Measurements from ENCODE around the gene ALPK3. TPM values are rescaled to one million over a fixed set of nuclear protein-coding genes. Genes with fewer than 3 reads are reported as not detected.

ALPK3 gene
- polyA plus RNA-seq, 1 donor from 2014 or later = not detected

GRCh38 chr15:84788500-84788899, 28.7 kb upstream of the ALPK3 start (continued):
- no peak for TF ChIP-seq EZH2 (IDR thresholded peaks at IDR 0.05; ENCODE audit: borderline replicate concordance, insufficient read depth, low read length, poor library complexity, severe bottlenecking)
- no peak for TF ChIP-seq TAF1 (IDR thresholded peaks at IDR 0.05; ENCODE audit: low read depth)
- no peak for TF ChIP-seq RAD21 (conservative IDR thresholded peaks at IDR 0.05)

DNA sequence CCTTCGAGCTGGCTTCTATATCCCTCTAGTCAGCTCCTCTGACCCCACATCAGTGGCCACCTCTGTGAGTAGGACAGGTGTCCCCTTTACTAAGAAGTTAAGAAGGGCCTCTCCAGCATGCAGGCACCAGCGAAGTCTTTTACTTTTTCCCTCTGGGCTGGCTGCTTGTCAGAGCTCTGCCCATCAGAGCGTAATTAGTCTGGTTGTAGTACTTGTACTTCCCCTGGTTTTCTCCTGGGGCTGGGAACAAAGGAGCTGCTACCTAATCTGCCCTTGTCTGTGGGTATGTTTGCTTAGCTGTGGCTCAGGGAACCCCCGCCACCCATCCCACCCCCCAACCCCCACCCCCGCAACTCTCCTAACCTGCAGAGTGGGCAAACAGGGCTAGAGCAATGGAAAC, 27.4 kb upstream of the ALPK3 start:
- H4K20me1 ChIP-seq (ENCODE audit: insufficient read depth) = no peaks in the 10 kb centered on the region
- H3K79me2 ChIP-seq (replicated peaks; ENCODE audit: insufficient read depth, low read length) = no peaks in the 10 kb centered on the region

More for the DNA sequence above, 27.4 kb upstream of the ALPK3 start:
- H3F3A ChIP-seq (ENCODE audit: insufficient read depth, low read length, poor library complexity, severe bottlenecking) = no peaks in the 10 kb centered on the region
- no peaks in the 10 kb centered on the region for H3K27me3 ChIP-seq (ENCODE audit: insufficient read depth, low read depth, low read length)
- no peak overlapping the region for H3K4me2 ChIP-seq (ENCODE audit: low read length)
- no peak overlapping the region for H3K9ac ChIP-seq (ENCODE audit: low read length)
- H3K36me3 ChIP-seq (ENCODE audit: insufficient read depth, low read length) = peaks cover 3% of the 10 kb centered on the region
- TF ChIP-seq TAF1 (IDR thresholded peaks at IDR 0.05; ENCODE audit: low read depth) (no peak), EP300 (conservative IDR thresholded peaks at IDR 0.05; ENCODE audit: poor library complexity, severe bottlenecking) (no peak), RAD21 (conservative IDR thresholded peaks at IDR 0.05) (no peak), POLR2AphosphoS5 (IDR thresholded peaks at IDR 0.05) (no peak), EZH2 (IDR thresholded peaks at IDR 0.05; ENCODE audit: borderline replicate concordance, insufficient read depth, low read length, poor library complexity, severe bottlenecking) (no peak), REST (IDR thresholded peaks at IDR 0.05; ENCODE audit: borderline replicate concordance) (no peak), SMC3 (conservative IDR thresholded peaks at IDR 0.05; ENCODE audit: poor library complexity) (no peak), MXI1 (conservative IDR thresholded peaks at IDR 0.05; ENCODE audit: poor library complexity, severe bottlenecking) (no peak)
- TF ChIP-seq, protein P1, sequence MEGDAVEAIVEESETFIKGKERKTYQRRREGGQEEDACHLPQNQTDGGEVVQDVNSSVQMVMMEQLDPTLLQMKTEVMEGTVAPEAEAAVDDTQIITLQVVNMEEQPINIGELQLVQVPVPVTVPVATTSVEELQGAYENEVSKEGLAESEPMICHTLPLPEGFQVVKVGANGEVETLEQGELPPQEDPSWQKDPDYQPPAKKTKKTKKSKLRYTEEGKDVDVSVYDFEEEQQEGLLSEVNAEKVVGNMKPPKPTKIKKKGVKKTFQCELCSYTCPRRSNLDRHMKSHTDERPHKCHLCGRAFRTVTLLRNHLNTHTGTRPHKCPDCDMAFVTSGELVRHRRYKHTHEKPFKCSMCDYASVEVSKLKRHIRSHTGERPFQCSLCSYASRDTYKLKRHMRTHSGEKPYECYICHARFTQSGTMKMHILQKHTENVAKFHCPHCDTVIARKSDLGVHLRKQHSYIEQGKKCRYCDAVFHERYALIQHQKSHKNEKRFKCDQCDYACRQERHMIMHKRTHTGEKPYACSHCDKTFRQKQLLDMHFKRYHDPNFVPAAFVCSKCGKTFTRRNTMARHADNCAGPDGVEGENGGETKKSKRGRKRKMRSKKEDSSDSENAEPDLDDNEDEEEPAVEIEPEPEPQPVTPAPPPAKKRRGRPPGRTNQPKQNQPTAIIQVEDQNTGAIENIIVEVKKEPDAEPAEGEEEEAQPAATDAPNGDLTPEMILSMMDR (IDR thresholded peaks at IDR 0.05; ENCODE audit: poor library complexity, severe bottlenecking) = no peak
- no peak overlapping the region for H2AFZ ChIP-seq (ENCODE audit: low read depth, low read length)
- no peaks in the 10 kb centered on the region for H3K9me3 ChIP-seq (ENCODE audit: low read length)
- H3K9me2 ChIP-seq (ENCODE audit: insufficient read depth, low read length) = no peaks in the 10 kb centered on the region
- no peak overlapping the region for H3K4me3 ChIP-seq (ENCODE audit: low read length)
- H3K27ac ChIP-seq (ENCODE audit: low read length) = no peak overlapping the region
